Fibroblast of the aortic adventitia (primary cell): ENCODE data around the gene CCDC3. TPM values are rescaled to one million over a fixed set of nuclear protein-coding genes. Genes with fewer than 3 reads are reported as not detected.

ENCODE experiments used
- DNase-seq: peaks from one replicate; pipeline ENCODE4 v3.0.0-alpha.2; 2010; ENCODE audit warnings: low read depth
- H3K4me3 ChIP-seq: 2 replicates; pipeline ENCODE4 v1.5.1; 2011; ENCODE audit warnings: low read depth, mild to moderate bottlenecking, control low read depth, low read length, moderate library complexity
- total RNA-seq: library from RNA; depleted of rRNA; stranded (reverse); fragments of >200 nt; gene quantifications from 2 replicates; pipeline ENCODE4 v1.2.3, GENCODE V29; 2012; ENCODE audit warnings: low replicate concordance
- TF ChIP-seq, protein P1 (sequence below): IDR thresholded peaks from 2 replicates; pipeline ENCODE4 v1.5.1; 2011; ENCODE audit warnings: mild to moderate bottlenecking, low read length, control low read depth, inconsistent platforms; ENCODE audit not compliant: insufficient read depth

The CCDC3 gene
- total RNA-seq, 1 donor, result 3.9 TPM

DNA sequence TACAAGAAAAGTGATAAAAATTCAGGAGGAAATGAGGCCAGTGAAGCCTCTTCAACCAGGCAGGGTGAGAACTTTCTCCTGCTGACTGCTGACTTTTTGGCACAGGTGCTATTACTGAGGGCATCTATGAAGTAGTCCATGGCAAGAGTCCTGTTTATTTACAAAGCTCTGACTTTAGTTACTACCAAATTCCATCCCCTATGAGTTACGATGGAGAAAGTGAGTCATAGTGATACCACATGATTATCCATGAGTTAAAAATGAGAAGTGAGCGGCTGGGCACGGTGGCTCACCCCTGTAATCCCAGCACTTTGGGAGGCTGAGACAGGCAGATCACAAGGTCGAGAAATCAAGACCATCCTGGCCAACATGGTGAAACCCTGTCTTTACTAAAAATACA, 19.9 kb downstream of the CCDC3 start:
- no peak overlapping the region for H3K4me3 ChIP-seq
- TF ChIP-seq, protein P1, sequence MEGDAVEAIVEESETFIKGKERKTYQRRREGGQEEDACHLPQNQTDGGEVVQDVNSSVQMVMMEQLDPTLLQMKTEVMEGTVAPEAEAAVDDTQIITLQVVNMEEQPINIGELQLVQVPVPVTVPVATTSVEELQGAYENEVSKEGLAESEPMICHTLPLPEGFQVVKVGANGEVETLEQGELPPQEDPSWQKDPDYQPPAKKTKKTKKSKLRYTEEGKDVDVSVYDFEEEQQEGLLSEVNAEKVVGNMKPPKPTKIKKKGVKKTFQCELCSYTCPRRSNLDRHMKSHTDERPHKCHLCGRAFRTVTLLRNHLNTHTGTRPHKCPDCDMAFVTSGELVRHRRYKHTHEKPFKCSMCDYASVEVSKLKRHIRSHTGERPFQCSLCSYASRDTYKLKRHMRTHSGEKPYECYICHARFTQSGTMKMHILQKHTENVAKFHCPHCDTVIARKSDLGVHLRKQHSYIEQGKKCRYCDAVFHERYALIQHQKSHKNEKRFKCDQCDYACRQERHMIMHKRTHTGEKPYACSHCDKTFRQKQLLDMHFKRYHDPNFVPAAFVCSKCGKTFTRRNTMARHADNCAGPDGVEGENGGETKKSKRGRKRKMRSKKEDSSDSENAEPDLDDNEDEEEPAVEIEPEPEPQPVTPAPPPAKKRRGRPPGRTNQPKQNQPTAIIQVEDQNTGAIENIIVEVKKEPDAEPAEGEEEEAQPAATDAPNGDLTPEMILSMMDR, result no peak
- DNase-seq, result no peak

DNA sequence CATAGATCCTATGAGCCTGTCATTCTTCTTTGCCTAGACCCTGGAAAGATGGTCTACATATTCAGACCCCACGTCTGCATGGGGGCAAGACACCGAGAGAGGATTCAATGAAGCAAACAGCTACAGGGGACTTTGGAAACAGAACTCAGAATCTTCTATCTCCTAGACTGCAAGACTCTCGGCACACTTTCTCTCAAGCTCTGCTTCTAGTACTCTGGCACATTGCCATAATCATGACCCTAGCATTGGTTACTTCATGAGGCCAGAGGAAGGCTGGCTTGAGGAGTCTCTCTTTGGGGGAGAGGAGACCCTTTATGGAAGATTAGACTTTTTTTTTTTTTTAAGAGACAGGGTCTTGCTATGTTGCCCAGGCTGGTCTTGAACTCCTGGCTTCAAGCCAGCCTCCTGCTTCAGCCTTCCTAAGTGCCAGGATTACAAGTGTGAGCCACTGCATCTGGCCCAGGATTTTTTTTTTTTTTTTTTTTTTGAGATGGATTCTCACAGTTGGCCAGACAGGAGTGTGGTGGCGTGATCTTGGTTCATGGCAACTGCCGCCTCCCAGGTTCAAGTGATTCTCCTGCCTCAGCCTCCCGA, 20.7 kb downstream of the CCDC3 start:
- TF ChIP-seq, protein P1, result no peak
- no peak for DNase-seq
- H3K4me3 ChIP-seq, result no peak overlapping the region

DNA sequence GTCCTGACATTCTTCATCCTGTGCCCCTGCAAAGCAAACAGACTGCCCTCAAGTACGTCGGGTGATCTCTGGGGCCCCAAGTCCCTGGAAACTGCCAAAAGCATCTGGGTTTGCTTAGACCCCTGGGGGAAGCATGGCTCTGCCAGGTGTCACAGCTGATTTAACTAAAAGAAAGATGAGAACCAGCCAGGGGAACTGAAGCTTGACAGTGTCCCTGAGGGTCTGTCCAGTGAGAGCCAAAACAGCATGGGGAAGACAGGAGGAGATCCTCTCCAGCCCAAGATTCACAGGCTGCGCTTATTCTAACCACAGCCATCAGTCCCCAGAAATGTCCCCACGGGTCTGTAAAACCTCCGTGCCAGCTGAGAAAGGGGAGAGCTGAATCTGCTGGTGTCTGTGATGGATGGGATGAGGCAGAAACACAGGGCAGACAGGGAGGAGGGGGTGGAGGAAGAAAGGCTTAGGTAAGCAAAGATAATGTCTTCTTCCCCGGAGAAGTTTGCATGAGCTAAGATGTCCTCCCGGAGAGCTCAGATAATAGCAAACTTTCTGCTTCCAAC, 21.3 kb downstream of the CCDC3 start:
- H3K4me3 ChIP-seq, result no peak overlapping the region
- no peak for DNase-seq
- TF ChIP-seq, protein P1, result no peak

DNA sequence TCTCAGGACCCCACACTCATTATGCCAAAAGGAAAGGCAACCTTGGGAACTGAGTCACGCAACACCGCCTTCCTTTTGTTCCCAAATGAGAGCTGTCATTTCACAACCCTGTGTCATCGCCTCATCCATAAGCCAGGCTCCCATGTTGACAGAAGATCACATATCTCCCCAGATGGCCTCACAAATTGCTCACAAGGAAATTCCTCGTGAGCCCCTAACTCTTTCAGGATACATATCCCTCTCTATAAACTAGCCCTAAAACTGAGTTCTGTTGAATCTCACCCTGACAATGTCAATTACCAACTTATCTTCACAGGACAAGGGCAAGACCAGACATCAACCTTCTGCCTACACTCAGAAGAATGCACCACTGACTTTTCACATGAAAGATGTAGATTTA, 22.6 kb downstream of the CCDC3 start:
- H3K4me3 ChIP-seq, result no peak overlapping the region
- TF ChIP-seq, protein P1, result no peak
- no peak for DNase-seq

DNA sequence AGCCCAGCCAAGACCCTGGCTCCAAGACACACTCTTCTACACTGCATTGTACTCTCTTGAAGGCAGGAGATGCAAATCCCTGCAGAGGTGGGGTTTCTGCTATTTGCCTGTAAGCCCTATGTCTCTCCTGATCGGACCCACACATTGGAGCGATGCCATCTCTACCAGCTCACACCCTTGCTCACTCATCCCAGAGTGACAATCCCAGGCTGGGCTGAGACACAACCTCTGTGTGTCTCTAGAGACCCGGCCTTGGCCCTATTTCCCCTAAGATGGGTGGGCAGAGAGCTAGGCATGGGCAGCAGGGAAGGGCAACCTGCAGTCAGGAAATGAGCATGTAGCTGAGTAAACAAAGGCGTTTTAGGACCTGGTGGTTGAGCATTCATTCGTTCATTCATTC, 25.6 kb downstream of the CCDC3 start:
- TF ChIP-seq, protein P1, result no peak
- no peak for DNase-seq
- no peak overlapping the region for H3K4me3 ChIP-seq

DNA sequence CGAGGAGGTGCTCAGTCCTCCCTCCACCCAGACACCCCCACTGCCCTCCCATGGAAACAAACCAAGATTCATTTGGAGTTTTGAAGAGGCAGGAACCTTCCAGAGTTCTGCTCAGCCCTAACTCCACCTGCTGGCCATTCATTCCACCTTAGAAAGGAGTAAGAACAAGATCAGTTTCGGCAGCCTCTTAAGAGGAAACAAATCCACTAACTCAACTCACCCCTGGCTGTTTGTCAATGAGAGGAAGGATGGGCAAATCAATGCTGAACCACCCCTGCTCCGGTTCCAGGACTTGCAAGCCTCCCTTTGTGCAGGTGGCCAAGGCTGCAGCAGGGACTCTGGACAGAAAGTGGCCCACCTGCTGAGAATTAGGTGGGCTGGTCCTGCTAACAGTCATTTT, 26.2 kb downstream of the CCDC3 start:
- TF ChIP-seq, protein P1, result no peak
- H3K4me3 ChIP-seq, result no peak overlapping the region

More for the DNA sequence above, 26.2 kb downstream of the CCDC3 start:
- no peak for DNase-seq
